SK-N-SH (cell line): Measurements from ENCODE around the gene FBXL7. TPM values are rescaled to one million over a fixed set of nuclear protein-coding genes. Genes with fewer than 3 reads are reported as not detected.

Experiments
- CTCF ChIA-PET: fragments of 300-600, 350-600 bp; formaldehyde crosslinking; extraction: SDS; loops from one replicate; lab custom pipeline; 2021; lab: Yijun Ruan, JAX
- POLR2A ChIA-PET: fragments of 350-600 bp; sonication (Branson Sonifier 250); formaldehyde crosslinking; extraction: SDS; loops from one replicate; lab custom pipeline; 2020; ENCODE audit warnings: antibody characterized with exemption, inconsistent platforms; lab: Yijun Ruan, JAX
- DNase-seq: peaks from one replicate; pipeline ENCODE4 v3.0.0; 2012
- H2AFZ ChIP-seq: fragments of 200-600 bp; sonication (generic); 2 replicates; pipeline ENCODE4 v1.8.1; 2016; ENCODE audit warnings: antibody characterized with exemption, mild to moderate bottlenecking, low read depth
- H3F3A ChIP-seq: fragments of 200-600 bp; sonication (generic); replicated peaks from 2 replicates; pipeline ENCODE3; 2016; ENCODE audit warnings: antibody characterized with exemption, mild to moderate bottlenecking; ENCODE audit not compliant: insufficient read depth
- H3K27ac ChIP-seq, 2 experiments: fragments of 200-500 bp in 1 of 2; fragments of 200-600 bp in 1 of 2; sonication (Bioruptor generic) in 1 of 2; sonication (generic), shearing (Covaris generic) in 1 of 2; 2 replicates each; pipeline versions ENCODE4 v1.5.1 to v1.6.1; 2014 to 2016; ENCODE audit warnings: low read depth in 2 of 2, inconsistent platforms in 1 of 2, low read length in 1 of 2, mild to moderate bottlenecking in 1 of 2, mixed read lengths in 1 of 2
- H3K27me3 ChIP-seq: fragments of 200-600 bp; sonication (generic), shearing (Covaris generic); 2 replicates; pipeline ENCODE4 v1.6.1; 2016; ENCODE audit warnings: mixed run types; ENCODE audit not compliant: insufficient read depth
- H3K36me3 ChIP-seq, 2 experiments: fragments of 200-500 bp in 1 of 2; fragments of 200-600 bp in 1 of 2; sonication (Bioruptor generic) in 1 of 2; sonication (generic) in 1 of 2; replicated peaks in 1 of 2; 2 replicates each; pipeline versions ENCODE3 to v1.5.1; 2014 to 2016; ENCODE audit warnings: low read length in 1 of 2, mild to moderate bottlenecking in 1 of 2; ENCODE audit not compliant: insufficient read depth in 2 of 2, control insufficient read depth in 1 of 2
- H3K4me1 ChIP-seq, 2 experiments: fragments of 200-500 bp in 1 of 2; fragments of 200-600 bp in 1 of 2; sonication (Bioruptor generic) in 1 of 2; sonication (generic), shearing (Covaris generic) in 1 of 2; 2 replicates each; pipeline versions ENCODE4 v1.5.1 to v1.6.1; 2014 to 2016; ENCODE audit warnings: low read depth in 1 of 2, low read length in 1 of 2, mixed run types in 1 of 2; ENCODE audit not compliant: insufficient read depth in 2 of 2, control insufficient read depth in 1 of 2
- H3K4me2 ChIP-seq: fragments of 200-600 bp; sonication (generic), shearing (Covaris generic); 2 replicates; pipeline ENCODE4 v1.6.1; 2017; ENCODE audit warnings: mixed run types
- H3K4me3 ChIP-seq, 2 experiments: fragments of 200-500 bp in 1 of 2; fragments of 200-600 bp in 1 of 2; sonication (Bioruptor generic) in 1 of 2; sonication (generic), shearing (Covaris generic) in 1 of 2; 2 replicates each; pipeline versions ENCODE4 v1.5.1 to v1.8.1; 2014 to 2016; ENCODE audit warnings: low read depth in 2 of 2, inconsistent platforms in 1 of 2, low read length in 1 of 2, mild to moderate bottlenecking in 1 of 2, mixed read lengths in 1 of 2, moderate library complexity in 1 of 2
- H3K79me2 ChIP-seq: fragments of 200-600 bp; sonication (generic); 2 replicates; pipeline ENCODE4 v1.8.1; 2017; ENCODE audit warnings: mild to moderate bottlenecking; ENCODE audit not compliant: insufficient read depth
- H3K9ac ChIP-seq: fragments of 200-600 bp; sonication (generic); 2 replicates; pipeline ENCODE4 v1.6.1; 2017; ENCODE audit warnings: mixed run types
- H3K9me2 ChIP-seq: fragments of 200-600 bp; sonication (generic); 2 replicates; pipeline ENCODE4 v1.6.1; 2017; ENCODE audit warnings: mixed run types
- H3K9me3 ChIP-seq: fragments of 200-600 bp; sonication (generic); 2 replicates; pipeline ENCODE4 v1.6.1; 2017; ENCODE audit warnings: mixed run types, mild to moderate bottlenecking, moderate library complexity
- H4K20me1 ChIP-seq: fragments of 200-600 bp; sonication (generic); 2 replicates; pipeline ENCODE4 v1.6.1; 2017; ENCODE audit warnings: mild to moderate bottlenecking, mixed run types; ENCODE audit not compliant: insufficient read depth
- ELF1 ChIP-seq: IDR thresholded peaks from 2 replicates; pipeline ENCODE4 v1.4.0; 2012
- EP300 ChIP-seq, 2 experiments: IDR thresholded peaks; 2 replicates each; pipeline versions ENCODE4 v1.4.0 to v1.6.1; 2012; ENCODE audit warnings: borderline replicate concordance in 1 of 2, low read depth in 1 of 2, low read length in 1 of 2
- EZH2phosphoT487 ChIP-seq: fragments of 200-600 bp; sonication (generic); IDR thresholded peaks from 2 replicates; pipeline ENCODE4 v1.6.1; 2017; ENCODE audit warnings: low read depth, mixed run types, mild to moderate bottlenecking, antibody characterized with exemption, moderate library complexity, borderline replicate concordance
- FOSL2 ChIP-seq: IDR thresholded peaks from 2 replicates; pipeline ENCODE4 v1.4.0; 2012; ENCODE audit warnings: low read depth, mild to moderate bottlenecking, moderate library complexity, borderline replicate concordance
- FOXJ3 ChIP-seq: sonication (generic); formaldehyde crosslinking; IDR thresholded peaks from 2 replicates; pipeline ENCODE4 v1.5.1; 2020; ENCODE audit warnings: mild to moderate bottlenecking, missing genetic modification reagents
- FOXM1 ChIP-seq: IDR thresholded peaks from 2 replicates; pipeline ENCODE4 v1.4.0; 2012; ENCODE audit warnings: low read depth, mild to moderate bottlenecking
- GABPA ChIP-seq: IDR thresholded peaks from 2 replicates; pipeline ENCODE4 v1.4.0; 2012; ENCODE audit warnings: low read depth, mild to moderate bottlenecking
- MEF2A ChIP-seq: IDR thresholded peaks from 2 replicates; pipeline ENCODE4 v1.4.0; 2012; ENCODE audit warnings: low read depth, borderline replicate concordance
- NRF1 ChIP-seq: IDR thresholded peaks from 2 replicates; pipeline ENCODE4 v1.6.1; 2012; ENCODE audit warnings: low read depth, mild to moderate bottlenecking, low read length
- PBX3 ChIP-seq: IDR thresholded peaks from 2 replicates; pipeline ENCODE4; 2012
- RCOR1 ChIP-seq: fragments of 150-350 bp; IDR thresholded peaks from 2 replicates; pipeline ENCODE4 v1.6.1; 2017; ENCODE audit warnings: antibody characterized with exemption, low read length
- SIN3A ChIP-seq: IDR thresholded peaks from 2 replicates; pipeline ENCODE4 v1.6.1; 2012; ENCODE audit warnings: low read depth, mild to moderate bottlenecking, low read length, moderate library complexity, borderline replicate concordance
- YY1 ChIP-seq: IDR thresholded peaks from 2 replicates; pipeline ENCODE4 v1.4.0; 2012; ENCODE audit warnings: low read depth, mild to moderate bottlenecking
- ZBTB33 ChIP-seq: IDR thresholded peaks from 2 replicates; pipeline ENCODE4 v1.4.0; 2012; ENCODE audit warnings: low read depth, borderline replicate concordance
- WGBS: methylation state at CpG from one replicate; pipeline ENCODE4 v1.1.6; 2017; ENCODE audit warnings: low lambda C conversion rate; 5-methylcytosine and 5-hydroxymethylcytosine counted together
- polyA plus RNA-seq, 3 experiments: library from polyadenylated mRNA; depleted of rRNA; stranded (reverse); fragments of >200 nt; gene quantifications; 2 replicates each; pipeline ENCODE4 v1.2.3, GENCODE V29; 2012
- TF ChIP-seq, protein P1 (sequence below): IDR thresholded peaks from 2 replicates; pipeline ENCODE4 v1.4.0; 2012; ENCODE audit warnings: low read depth

FBXL7 gene
- polyA plus RNA-seq, 1 of the 3 experiments (the other 2 are of a cell fraction) = 7.0 TPM

- H3F3A ChIP-seq = no peaks in the 10 kb centered on the region
- no peak overlapping the region for H3K9ac ChIP-seq
- H3K4me1 ChIP-seq = no peaks in the 10 kb centered on the region
- no peak for DNase-seq
- H3K27ac ChIP-seq = no peak overlapping the region
- H3K36me3 ChIP-seq = no peaks in the 10 kb centered on the region
- H3K9me3 ChIP-seq = no peaks in the 10 kb centered on the region
- no peaks in the 10 kb centered on the region; the same call in 1 of the 2 replicates for H3K27me3 ChIP-seq
- WGBS = 49% methylated on average over 3 of the region's 3 CpGs
- no peak overlapping the region for H2AFZ ChIP-seq
- no peak overlapping the region for H3K4me2 ChIP-seq
- H4K20me1 ChIP-seq = no peaks in the 10 kb centered on the region
- no peak overlapping the region for H3K4me3 ChIP-seq
- no peak for TF ChIP-seq EZH2phosphoT487
- TF ChIP-seq RCOR1 = no peak
- no peak for TF ChIP-seq NRF1
- TF ChIP-seq GABPA = no peak
- TF ChIP-seq SIN3A = no peak
- TF ChIP-seq FOXJ3 (CRISPR knock-in tag) = no peak
- H3K9me2 ChIP-seq = no peaks in the 10 kb centered on the region
- ChIA-PET CTCF (no interaction called here), POLR2A (no interaction called here)
- no peaks in the 10 kb centered on the region for H3K79me2 ChIP-seq
Observed at GRCh38 chr5:15476977-15477376, 23.0 kb upstream of the FBXL7 start.

DNA sequence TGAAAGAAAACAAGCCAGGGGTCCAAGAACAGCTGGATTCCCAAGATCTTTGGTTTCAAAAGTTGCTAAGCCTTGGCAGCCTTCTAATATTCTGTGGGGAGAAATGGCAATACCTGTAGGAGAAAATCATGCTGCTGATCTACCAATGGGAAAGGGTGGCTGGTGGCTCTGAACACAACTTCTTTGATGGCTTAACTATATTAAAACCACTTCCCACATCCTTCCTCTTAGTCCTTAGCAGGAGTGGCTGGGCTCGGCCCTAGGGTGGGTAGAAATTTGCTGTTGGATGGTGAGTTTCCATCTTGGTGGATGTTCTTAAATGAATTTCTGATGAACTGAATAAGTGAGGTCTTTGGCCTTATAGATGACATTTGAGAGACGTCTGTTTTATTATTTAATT, 19.5 kb upstream of the FBXL7 start:
- Histone ChIP-seq H3K36me3 (no peaks in the 10 kb centered on the region), H3K9me2 (no peaks in the 10 kb centered on the region), H4K20me1 (no peaks in the 10 kb centered on the region), H3K79me2 (no peaks in the 10 kb centered on the region), H3K4me3 (no peak overlapping the region), H3K27me3 (no peaks in the 10 kb centered on the region; the same call in 1 of the 2 replicates), H3K9me3 (no peaks in the 10 kb centered on the region), H3K9ac (no peak overlapping the region), H2AFZ (no peak overlapping the region), H3F3A (no peaks in the 10 kb centered on the region), H3K4me2 (no peak overlapping the region), H3K4me1 (peaks cover 0 to 9% of the 10 kb centered on the region in 2 experiments; a peak in 2 of 4 replicates), H3K27ac (no peak overlapping the region)
- TF ChIP-seq ZBTB33 (no peak), EP300 (IDR thresholded peaks at IDR 0.05; ENCODE audit: borderline replicate concordance in 1 of 2, low read depth in 1 of 2, low read length in 1 of 2) (no peak), FOXM1 (no peak), YY1 (no peak), ELF1 (no peak), PBX3 (no peak), FOSL2 (no peak), MEF2A (no peak)
- TF ChIP-seq, protein P1, sequence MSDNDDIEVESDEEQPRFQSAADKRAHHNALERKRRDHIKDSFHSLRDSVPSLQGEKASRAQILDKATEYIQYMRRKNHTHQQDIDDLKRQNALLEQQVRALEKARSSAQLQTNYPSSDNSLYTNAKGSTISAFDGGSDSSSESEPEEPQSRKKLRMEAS = no peak
- WGBS = 27% methylated on average over 2 of the region's 2 CpGs
- ChIA-PET POLR2A (no interaction called here), CTCF (no interaction called here)
- no peak for DNase-seq
